K562 (cell line): ENCODE measurements around the gene ACSL6. TPM values are rescaled to one million over a fixed set of nuclear protein-coding genes. Genes with fewer than 3 reads are reported as not detected.

Experiments used
- ATAC-seq: fragments of 200-7000 bp; cut with Tn5 transposase; 3 replicates; pipeline ENCODE4 v1.9.1; 2020; ENCODE audit warnings: moderate library complexity
- BruUV-seq: library from RNA; stranded (reverse); fragments of 400-500 nt; replicated peaks from 2 replicates; lab custom pipeline; 2021; lab: Mats Ljungman, UMichigan
- CTCF ChIA-PET: fragments of 300-600 bp; formaldehyde crosslinking; extraction: SDS; loops from one replicate; lab custom pipeline; 2021; ENCODE audit warnings: low intra/inter-chr PET ratio; lab: Yijun Ruan, JAX
- POLR2A ChIA-PET: fragments of 300-600, 350-650 bp; sonication (Branson Sonifier 250); formaldehyde crosslinking; extraction: SDS; loops from one replicate; lab custom pipeline; 2021; ENCODE audit warnings: antibody characterized with exemption, inconsistent platforms; lab: Yijun Ruan, JAX
- DNase-seq, 4 experiments: peaks; one replicate each; pipeline versions ENCODE4 v3.0.0 to v3.0.0-alpha.2; 2011 to 2018; ENCODE audit warnings: low spot score in 3 of 4, mixed read lengths in 3 of 4; ENCODE audit errors: extremely low read depth in 1 of 4
- FAIRE-seq: peaks from 2 replicates; lab custom pipeline; 2011; peaks lifted over from hg19 to GRCh38; lab: Jason Lieb, UNC
- H2AFZ ChIP-seq: 2 replicates; pipeline ENCODE4 v1.6.0; 2011; ENCODE audit warnings: low read depth, low read length, control low read depth, inconsistent platforms
- H3K27ac ChIP-seq: fragments of 200-600 bp; 3 replicates; pipeline ENCODE4 v1.8.0; 2011; ENCODE audit warnings: low read depth, mild to moderate bottlenecking, control low read depth, inconsistent platforms, low read length, moderate library complexity, mixed read lengths; ENCODE audit errors: extremely low read depth
- H3K27me3 ChIP-seq, 2 experiments: fragments of 300-600 bp in 1 of 2; 2 replicates in 1 of 2; 3 replicates in 1 of 2; pipeline versions ENCODE4 v1.6.0 to v1.8.0; 2011; ENCODE audit warnings: inconsistent platforms in 2 of 2, low read length in 2 of 2, mild to moderate bottlenecking in 1 of 2, mixed read lengths in 1 of 2, moderate library complexity in 1 of 2; ENCODE audit not compliant: control insufficient read depth in 2 of 2, insufficient read depth in 2 of 2
- H3K36me3 ChIP-seq: fragments of 300-600 bp; 3 replicates; pipeline ENCODE4 v1.8.0; 2011; ENCODE audit warnings: mild to moderate bottlenecking, low read length, inconsistent platforms; ENCODE audit not compliant: control insufficient read depth, insufficient read depth
- H3K4me1 ChIP-seq, 2 experiments: fragments of 200-600 bp in 1 of 2; replicated peaks in 1 of 2; 2 replicates in 1 of 2; 3 replicates in 1 of 2; pipeline versions ENCODE4 v1.5.1 to v1.8.0; 2011; ENCODE audit warnings: inconsistent platforms in 2 of 2, low read length in 2 of 2, mild to moderate bottlenecking in 1 of 2, mixed read lengths in 1 of 2, moderate library complexity in 1 of 2; ENCODE audit not compliant: control insufficient read depth in 2 of 2, insufficient read depth in 2 of 2
- H3K4me2 ChIP-seq: 2 replicates; pipeline ENCODE4 v1.6.1; 2011; ENCODE audit warnings: low read length, control low read depth, inconsistent platforms, mixed read lengths; ENCODE audit not compliant: insufficient read depth
- H3K4me3 ChIP-seq: fragments of 200-600 bp; sonication (generic), shearing (Covaris generic); 2 replicates; pipeline ENCODE4 v1.5.1; 2016; ENCODE audit warnings: control low read depth, inconsistent platforms
- H3K79me2 ChIP-seq: fragments of 200-600 bp; 3 replicates; pipeline ENCODE4 v1.8.0; 2011; ENCODE audit warnings: low read length, inconsistent platforms; ENCODE audit not compliant: control insufficient read depth, insufficient read depth
- H3K9ac ChIP-seq, 2 experiments: 2 replicates each; pipeline versions ENCODE4 v1.6.0 to v1.6.1; 2011; ENCODE audit warnings: low read depth in 2 of 2, low read length in 2 of 2, control low read depth in 1 of 2, inconsistent platforms in 1 of 2, mild to moderate bottlenecking in 1 of 2, mixed read lengths in 1 of 2; ENCODE audit not compliant: insufficient read depth in 1 of 2
- H3K9me1 ChIP-seq: one replicate; pipeline ENCODE4 v1.6.0; 2011; ENCODE audit warnings: inconsistent platforms, mild to moderate bottlenecking, low read length, moderate library complexity; ENCODE audit not compliant: control insufficient read depth, insufficient read depth
- H3K9me3 ChIP-seq: replicated peaks from 2 replicates; pipeline ENCODE4 v1.5.1; 2011; ENCODE audit warnings: low read depth, low read length, inconsistent platforms; ENCODE audit not compliant: control insufficient read depth, insufficient read depth
- H4K20me1 ChIP-seq: replicated peaks from 2 replicates; pipeline ENCODE4 v1.6.1; 2011; ENCODE audit warnings: low read length, inconsistent platforms, mixed read lengths; ENCODE audit not compliant: control insufficient read depth, insufficient read depth
- BACH1 ChIP-seq: fragments of 200-800 bp; sonication (Bioruptor generic); IDR thresholded peaks from 2 replicates; pipeline ENCODE4 v1.6.1; 2016; ENCODE audit warnings: missing genetic modification characterization, missing compliant biosample characterization
- COPS2 ChIP-seq: fragments of 450-650 bp; conservative IDR thresholded peaks from 2 replicates; pipeline ENCODE4 v1.6.1; 2016; ENCODE audit warnings: mild to moderate bottlenecking, moderate library complexity
- FIP1L1 ChIP-seq: fragments of 200-400 bp; formaldehyde crosslinking; IDR thresholded peaks from 2 replicates; pipeline ENCODE4 v1.6.1; 2018; ENCODE audit warnings: mild to moderate bottlenecking, low read depth, low read length; ENCODE audit not compliant: poor library complexity, severe bottlenecking
- HNRNPL ChIP-seq: fragments of 200-400 bp; formaldehyde crosslinking; IDR thresholded peaks from 2 replicates; pipeline ENCODE4 v1.6.1; 2017; ENCODE audit warnings: low read depth, mild to moderate bottlenecking, low read length
- MCM2 ChIP-seq: fragments of 450-650 bp; IDR thresholded peaks from 2 replicates; pipeline ENCODE4 v1.6.1; 2017; ENCODE audit warnings: low read depth, mild to moderate bottlenecking
- NCOR1 ChIP-seq: fragments of 450-650 bp; IDR thresholded peaks from 2 replicates; pipeline ENCODE4 v1.6.1; 2016; ENCODE audit warnings: mild to moderate bottlenecking, moderate library complexity
- NFE2L1 ChIP-seq: fragments of 450-650 bp; IDR thresholded peaks from 2 replicates; pipeline ENCODE4 v1.6.1; 2016; ENCODE audit warnings: missing genetic modification characterization, low read depth, mild to moderate bottlenecking, missing compliant biosample characterization, moderate library complexity, borderline replicate concordance
- SNIP1 ChIP-seq: fragments of 450-650 bp; IDR thresholded peaks from 2 replicates; pipeline ENCODE4 v1.7.1; 2017; ENCODE audit warnings: low read depth, mild to moderate bottlenecking
- SRSF3 ChIP-seq: fragments of 200-400 bp; formaldehyde crosslinking; IDR thresholded peaks from 2 replicates; pipeline ENCODE4 v1.6.1; 2016; ENCODE audit warnings: mild to moderate bottlenecking, low read length, moderate library complexity; ENCODE audit not compliant: insufficient read depth
- ZNF311 ChIP-seq: fragments of 250-450 bp; sonication (Bioruptor Pico); IDR thresholded peaks from 2 replicates; pipeline ENCODE4 v1.4.0; 2020; ENCODE audit warnings: mild to moderate bottlenecking, moderate library complexity
- ZNF408 ChIP-seq: fragments of 250-450 bp; sonication (Bioruptor Pico); IDR thresholded peaks from 2 replicates; pipeline ENCODE4 v1.4.0; 2020; ENCODE audit warnings: low read depth, mild to moderate bottlenecking, moderate library complexity
- ZNF75A ChIP-seq: fragments of 450-650 bp; formaldehyde crosslinking; IDR thresholded peaks from 2 replicates; pipeline ENCODE4 v1.4.0; 2020; ENCODE audit warnings: mild to moderate bottlenecking
- ZZZ3 ChIP-seq: fragments of 450-650 bp; IDR thresholded peaks from 2 replicates; pipeline ENCODE4 v1.6.1; 2016; ENCODE audit warnings: antibody characterized with exemption, mild to moderate bottlenecking, moderate library complexity
- WGBS: fragments of 100-300 bp; shearing (Covaris generic); methylation state at CpG from one replicate; pipeline ENCODE4 v1.1.6; 2016; ENCODE audit warnings: low coverage, mixed read lengths; ENCODE audit not compliant: insufficient coverage; ENCODE audit errors: missing lambda C conversion rate; 5-methylcytosine and 5-hydroxymethylcytosine counted together
- in situ Hi-C: fragments of 300-500 bp; cut with MboI; formaldehyde crosslinking; loops from 4 replicates; pipeline ENCODE4 v1.15.0; 2018; ENCODE audit warnings: inconsistent platforms, mixed read lengths
- intact Hi-C: fragments of 100-400 bp; cut with micrococcal nuclease; formaldehyde crosslinking; loops from 2 replicates; pipeline ENCODE4 v1.14.2; 2022
- polyA plus RNA-seq, 8 experiments: library from polyadenylated mRNA; depleted of rRNA in 4 of 8; stranded (reverse) in 5 of 8; unstranded in 3 of 8; fragments of >200 nt; fragmentation: Nextera tagmentation in 2 of 8; fragmentation: Illumina TruSeq in 1 of 8; extraction: Ambion mirVana in 2 of 8; extraction: Trizol in 1 of 8; gene quantifications; 2 replicates each; pipeline versions ENCODE4 v1.2.1 to v1.2.3, GENCODE V29; 2011 to 2014; ENCODE audit warnings: inconsistent platforms in 1 of 8, missing spikeins in 1 of 8
- total RNA-seq, 7 experiments: library from RNA; depleted of rRNA in 6 of 7; stranded (reverse); fragments of >200 nt in 6 of 7; fragmentation: Illumina TruSeq in 2 of 7; extraction: Trizol in 2 of 7; gene quantifications; 2 replicates each; pipeline versions ENCODE4 v1.2.1 to v1.2.3, GENCODE V29; 2011 to 2021; ENCODE audit warnings: low replicate concordance in 1 of 7
- TF ChIP-seq, protein P1 (sequence below): sonication (generic); formaldehyde crosslinking; IDR thresholded peaks from 2 replicates; pipeline ENCODE4 v1.8.0; 2022; ENCODE audit warnings: mild to moderate bottlenecking, missing genetic modification reagents
- TF ChIP-seq, protein P2 (sequence below): fragments of 250-450 bp; sonication (Bioruptor Pico); IDR thresholded peaks from 2 replicates; pipeline ENCODE4 v1.8.0; 2022; ENCODE audit warnings: moderate library complexity, mild to moderate bottlenecking, inconsistent platforms
- TF ChIP-seq, protein P3 (sequence below): sonication (generic); formaldehyde crosslinking; IDR thresholded peaks from 2 replicates; pipeline ENCODE4 v1.8.0; 2023; ENCODE audit warnings: mild to moderate bottlenecking, missing genetic modification reagents

ACSL6 gene
- total and polyA plus RNA-seq, 9 of the 15 experiments (the other 6 are each of a cell fraction or from before 2014, with no cell fraction given) = 0.50 to 1.5 (median 0.69) TPM

DNA sequence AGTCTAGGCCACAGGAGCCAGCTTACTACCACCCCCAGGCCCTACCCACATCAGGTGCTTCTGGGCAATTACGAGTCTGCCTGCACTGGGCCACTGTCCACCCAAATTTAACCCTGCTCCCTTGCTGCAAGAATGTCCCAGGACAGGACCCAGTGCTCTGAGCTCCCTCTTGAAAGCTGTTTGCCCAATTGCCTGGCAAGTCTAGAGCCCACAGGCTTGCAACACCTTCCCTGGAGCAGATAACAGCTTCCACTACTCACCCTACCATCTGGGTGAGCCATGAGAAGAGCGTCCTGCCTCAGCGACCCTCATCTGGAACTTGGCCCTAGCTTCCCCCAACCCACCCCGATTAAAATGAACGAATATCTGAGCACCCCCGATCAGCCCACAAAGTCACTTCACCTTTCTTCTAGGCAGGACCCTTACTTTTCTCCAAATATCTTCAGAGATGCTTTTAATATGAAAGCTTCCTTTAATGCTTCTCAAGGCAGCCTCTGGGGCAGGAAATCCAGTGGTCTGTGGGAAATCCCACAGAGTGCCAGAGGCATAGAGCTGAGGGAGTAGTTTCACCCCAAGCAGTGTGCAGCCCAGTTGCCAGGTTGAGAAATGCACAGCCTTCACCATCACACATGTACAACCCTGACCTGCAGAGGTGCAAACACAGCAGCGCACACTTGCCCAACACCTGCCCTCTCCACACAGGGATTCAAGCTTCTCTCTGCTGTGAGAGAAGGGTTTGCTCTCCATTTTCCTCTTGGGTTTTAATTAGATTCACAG lies 10.6 kb downstream of the ACSL6 start:
- H3K4me1 ChIP-seq = peaks cover 29 to 38% of the 10 kb centered on the region in 2 experiments
- H2AFZ ChIP-seq = no peak overlapping the region
- POLR2A ChIA-PET = interaction anchor here (0.7 to 1.5 kb wide), 3 partner anchors 9 to 35 kb away, joined by 3 to 4 read pairs (median 4); partner anchors contain the start of gene ACSL6
- in situ Hi-C loops = loop anchor here (5.0 to 25.0 kb wide), 2 partner anchors 189 to 564 kb away; no protein-coding TSS in a partner anchor
- H4K20me1 ChIP-seq = no peaks in the 10 kb centered on the region
- H3K36me3 ChIP-seq = no peaks in the 10 kb centered on the region
- no peaks in the 10 kb centered on the region for H3K9me3 ChIP-seq
- intact Hi-C loops = loop anchor here (10.0 kb wide), 1 partner anchor 326 kb away; no protein-coding TSS in a partner anchor
- no peak overlapping the region for H3K27ac ChIP-seq
- H3K4me3 ChIP-seq = no peak overlapping the region
- 43% methylated on average over 7 of the region's 7 CpGs for WGBS
- DNase-seq = no peak
- no TSS peak for BruUV-seq
- no peak for TF ChIP-seq NFE2L1 (tag)
- TF ChIP-seq MCM2 = no peak
- no peak for TF ChIP-seq ZNF311 (CRISPR knock-in tag)
- no peak for TF ChIP-seq NCOR1
- no peak for TF ChIP-seq HNRNPL
- TF ChIP-seq SRSF3 = no peak
- TF ChIP-seq, protein P1, sequence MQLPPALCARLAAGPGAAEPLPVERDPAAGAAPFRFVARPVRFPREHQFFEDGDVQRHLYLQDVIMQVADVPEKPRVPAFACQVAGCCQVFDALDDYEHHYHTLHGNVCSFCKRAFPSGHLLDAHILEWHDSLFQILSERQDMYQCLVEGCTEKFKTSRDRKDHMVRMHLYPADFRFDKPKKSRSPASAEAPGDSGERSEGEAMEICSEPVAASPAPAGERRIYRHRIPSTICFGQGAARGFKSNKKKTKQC (CRISPR knock-in tag) = no peak
- TF ChIP-seq, protein P2, sequence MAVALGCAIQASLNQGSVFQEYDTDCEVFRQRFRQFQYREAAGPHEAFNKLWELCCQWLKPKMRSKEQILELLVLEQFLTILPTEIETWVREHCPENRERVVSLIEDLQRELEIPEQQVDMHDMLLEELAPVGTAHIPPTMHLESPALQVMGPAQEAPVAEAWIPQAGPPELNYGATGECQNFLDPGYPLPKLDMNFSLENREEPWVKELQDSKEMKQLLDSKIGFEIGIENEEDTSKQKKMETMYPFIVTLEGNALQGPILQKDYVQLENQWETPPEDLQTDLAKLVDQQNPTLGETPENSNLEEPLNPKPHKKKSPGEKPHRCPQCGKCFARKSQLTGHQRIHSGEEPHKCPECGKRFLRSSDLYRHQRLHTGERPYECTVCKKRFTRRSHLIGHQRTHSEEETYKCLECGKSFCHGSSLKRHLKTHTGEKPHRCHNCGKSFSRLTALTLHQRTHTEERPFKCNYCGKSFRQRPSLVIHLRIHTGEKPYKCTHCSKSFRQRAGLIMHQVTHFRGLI (CRISPR knock-in tag) = no peak
- no peak for TF ChIP-seq COPS2
- TF ChIP-seq BACH1 (tag) = no peak
- TF ChIP-seq ZNF408 (CRISPR knock-in tag) = no peak
- TF ChIP-seq ZZZ3 = no peak
- TF ChIP-seq, protein P3, sequence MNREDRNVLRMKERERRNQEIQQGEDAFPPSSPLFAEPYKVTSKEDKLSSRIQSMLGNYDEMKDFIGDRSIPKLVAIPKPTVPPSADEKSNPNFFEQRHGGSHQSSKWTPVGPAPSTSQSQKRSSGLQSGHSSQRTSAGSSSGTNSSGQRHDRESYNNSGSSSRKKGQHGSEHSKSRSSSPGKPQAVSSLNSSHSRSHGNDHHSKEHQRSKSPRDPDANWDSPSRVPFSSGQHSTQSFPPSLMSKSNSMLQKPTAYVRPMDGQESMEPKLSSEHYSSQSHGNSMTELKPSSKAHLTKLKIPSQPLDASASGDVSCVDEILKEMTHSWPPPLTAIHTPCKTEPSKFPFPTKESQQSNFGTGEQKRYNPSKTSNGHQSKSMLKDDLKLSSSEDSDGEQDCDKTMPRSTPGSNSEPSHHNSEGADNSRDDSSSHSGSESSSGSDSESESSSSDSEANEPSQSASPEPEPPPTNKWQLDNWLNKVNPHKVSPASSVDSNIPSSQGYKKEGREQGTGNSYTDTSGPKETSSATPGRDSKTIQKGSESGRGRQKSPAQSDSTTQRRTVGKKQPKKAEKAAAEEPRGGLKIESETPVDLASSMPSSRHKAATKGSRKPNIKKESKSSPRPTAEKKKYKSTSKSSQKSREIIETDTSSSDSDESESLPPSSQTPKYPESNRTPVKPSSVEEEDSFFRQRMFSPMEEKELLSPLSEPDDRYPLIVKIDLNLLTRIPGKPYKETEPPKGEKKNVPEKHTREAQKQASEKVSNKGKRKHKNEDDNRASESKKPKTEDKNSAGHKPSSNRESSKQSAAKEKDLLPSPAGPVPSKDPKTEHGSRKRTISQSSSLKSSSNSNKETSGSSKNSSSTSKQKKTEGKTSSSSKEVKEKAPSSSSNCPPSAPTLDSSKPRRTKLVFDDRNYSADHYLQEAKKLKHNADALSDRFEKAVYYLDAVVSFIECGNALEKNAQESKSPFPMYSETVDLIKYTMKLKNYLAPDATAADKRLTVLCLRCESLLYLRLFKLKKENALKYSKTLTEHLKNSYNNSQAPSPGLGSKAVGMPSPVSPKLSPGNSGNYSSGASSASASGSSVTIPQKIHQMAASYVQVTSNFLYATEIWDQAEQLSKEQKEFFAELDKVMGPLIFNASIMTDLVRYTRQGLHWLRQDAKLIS = no peak
- TF ChIP-seq ZNF75A (CRISPR knock-in tag) = no peak
- no peak for TF ChIP-seq FIP1L1
- TF ChIP-seq SNIP1 = no peak
- TF ChIP-seq, all 486 proteins: peak for 0
- CTCF ChIA-PET = no interaction called here
- no peaks in the 10 kb centered on the region for H3K27me3 ChIP-seq
- FAIRE-seq = no peak
- no peak overlapping the region for H3K9ac ChIP-seq
- H3K4me2 ChIP-seq = no peak overlapping the region
- no peak for ATAC-seq
- H3K79me2 ChIP-seq = no peaks in the 10 kb centered on the region
- H3K9me1 ChIP-seq = peaks cover under 1% of the 10 kb centered on the region
